Chondrocyte (in vitro differentiated cells): ENCODE measurements around the gene CNOT11. TPM values are rescaled to one million over a fixed set of nuclear protein-coding genes. Genes with fewer than 3 reads are reported as not detected.
"Not testable (repeated sequence)": the region's sequence is repeated elsewhere in the genome, so short reads cannot be mapped to it uniquely, and the experiment has no call there.

Experiments
- DNase-seq: peaks from one replicate; pipeline ENCODE4 v3.0.0; 2021; ENCODE audit warnings: mixed read lengths, low spot score
- H3K27ac Mint-ChIP-seq: one replicate; pipeline ENCODE4 v1.8.0; 2021; ENCODE audit warnings: mild to moderate bottlenecking, moderate library complexity, mixed read lengths; ENCODE audit not compliant: unreplicated experiment
- H3K27me3 Mint-ChIP-seq: 2 replicates; pipeline ENCODE4 v1.8.0; 2021; ENCODE audit warnings: low read depth, mixed read lengths
- H3K36me3 Mint-ChIP-seq: 2 replicates; pipeline ENCODE4 v1.8.0; 2021; ENCODE audit warnings: low read depth, mixed read lengths
- H3K4me1 Mint-ChIP-seq: 2 replicates; pipeline ENCODE4 v1.8.0; 2021; ENCODE audit warnings: low read depth, mild to moderate bottlenecking, mixed read lengths
- H3K4me3 Mint-ChIP-seq: one replicate; pipeline ENCODE4 v1.8.0; 2021; ENCODE audit warnings: mild to moderate bottlenecking, moderate library complexity, mixed read lengths; ENCODE audit not compliant: unreplicated experiment
- H3K9me3 Mint-ChIP-seq: 2 replicates; pipeline ENCODE4 v1.8.0; 2021; ENCODE audit warnings: low read depth, mixed read lengths
- CTCF ChIP-seq: fragments of 200-600 bp; sonication (generic); IDR thresholded peaks from 2 replicates; pipeline ENCODE4 v1.5.0; 2021; ENCODE audit warnings: antibody characterized with exemption, mild to moderate bottlenecking, moderate library complexity
- total RNA-seq: library from RNA; stranded (reverse); gene quantifications from 3 replicates; pipeline ENCODE4 v1.2.1, GENCODE V29; 2021

CNOT11 gene
- total RNA-seq, 1 donor from 2014 or later: 31.3 TPM

- Mint-ChIP-seq H3K4me3 (no peak overlapping the region), H3K27ac (no peak overlapping the region), H3K36me3 (no peaks in the 10 kb centered on the region), H3K4me1 (no peaks in the 10 kb centered on the region), H3K27me3 (peaks cover 1% of the 10 kb centered on the region), H3K9me3 (no peaks in the 10 kb centered on the region)
- no peak for DNase-seq
- TF ChIP-seq CTCF: no peak
These were observed 33.4 kb upstream of the CNOT11 start for GRCh38 chr2:101219246-101219645.

GRCh38 chr2:101220091-101220490, 32.6 kb upstream of the CNOT11 start:
- not testable (repeated sequence) for DNase-seq, H3K4me3 Mint-ChIP-seq, H3K9me3 Mint-ChIP-seq, H3K27me3 Mint-ChIP-seq, H3K36me3 Mint-ChIP-seq, H3K4me1 Mint-ChIP-seq, H3K27ac Mint-ChIP-seq

DNA sequence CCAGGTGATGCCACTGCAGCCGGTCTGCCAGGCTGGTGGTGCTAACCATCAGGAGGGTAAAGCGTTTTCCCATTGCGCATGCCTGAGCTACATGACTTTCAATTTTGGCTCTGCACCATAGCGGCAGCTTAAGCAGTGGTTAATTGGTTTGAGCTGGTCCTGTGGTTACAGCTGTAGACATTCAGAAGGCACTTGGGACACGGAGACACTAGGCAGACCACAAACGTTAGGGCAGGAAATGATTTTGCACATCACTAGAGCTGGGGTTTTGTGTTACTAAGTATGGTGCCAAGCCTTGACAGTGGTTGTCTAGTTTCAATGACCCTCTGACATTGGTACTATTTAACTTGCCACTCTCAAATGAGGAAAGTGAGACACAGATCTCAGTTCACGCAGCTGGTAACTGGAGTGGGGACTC, 28.9 kb upstream of the CNOT11 start:
- H3K9me3 Mint-ChIP-seq: no peaks in the 10 kb centered on the region

GRCh38 chr2:101230541-101231001, 22.1 kb upstream of the CNOT11 start:
- H3K27ac Mint-ChIP-seq: no peak overlapping the region
- no peaks in the 10 kb centered on the region for H3K9me3 Mint-ChIP-seq
- DNase-seq: no peak
- H3K36me3 Mint-ChIP-seq: peaks cover 2% of the 10 kb centered on the region
- no peaks in the 10 kb centered on the region for H3K27me3 Mint-ChIP-seq
- no peaks in the 10 kb centered on the region for H3K4me1 Mint-ChIP-seq
- TF ChIP-seq CTCF: no peak
- no peak overlapping the region for H3K4me3 Mint-ChIP-seq

More for the DNA sequence above, 28.9 kb upstream of the CNOT11 start:
- Mint-ChIP-seq H3K36me3 (no peaks in the 10 kb centered on the region), H3K4me1 (no peaks in the 10 kb centered on the region), H3K27me3 (no peaks in the 10 kb centered on the region), H3K27ac (no peak overlapping the region), H3K4me3 (no peak overlapping the region)
- no peak for TF ChIP-seq CTCF
- DNase-seq: no peak

GRCh38 chr2:101231240-101231639, 21.4 kb upstream of the CNOT11 start:
- Mint-ChIP-seq H3K27ac (no peak overlapping the region), H3K27me3 (no peaks in the 10 kb centered on the region), H3K9me3 (no peaks in the 10 kb centered on the region), H3K36me3 (peaks cover 2% of the 10 kb centered on the region), H3K4me3 (no peak overlapping the region), H3K4me1 (no peaks in the 10 kb centered on the region)
- TF ChIP-seq CTCF: no peak
- DNase-seq: no peak

DNA sequence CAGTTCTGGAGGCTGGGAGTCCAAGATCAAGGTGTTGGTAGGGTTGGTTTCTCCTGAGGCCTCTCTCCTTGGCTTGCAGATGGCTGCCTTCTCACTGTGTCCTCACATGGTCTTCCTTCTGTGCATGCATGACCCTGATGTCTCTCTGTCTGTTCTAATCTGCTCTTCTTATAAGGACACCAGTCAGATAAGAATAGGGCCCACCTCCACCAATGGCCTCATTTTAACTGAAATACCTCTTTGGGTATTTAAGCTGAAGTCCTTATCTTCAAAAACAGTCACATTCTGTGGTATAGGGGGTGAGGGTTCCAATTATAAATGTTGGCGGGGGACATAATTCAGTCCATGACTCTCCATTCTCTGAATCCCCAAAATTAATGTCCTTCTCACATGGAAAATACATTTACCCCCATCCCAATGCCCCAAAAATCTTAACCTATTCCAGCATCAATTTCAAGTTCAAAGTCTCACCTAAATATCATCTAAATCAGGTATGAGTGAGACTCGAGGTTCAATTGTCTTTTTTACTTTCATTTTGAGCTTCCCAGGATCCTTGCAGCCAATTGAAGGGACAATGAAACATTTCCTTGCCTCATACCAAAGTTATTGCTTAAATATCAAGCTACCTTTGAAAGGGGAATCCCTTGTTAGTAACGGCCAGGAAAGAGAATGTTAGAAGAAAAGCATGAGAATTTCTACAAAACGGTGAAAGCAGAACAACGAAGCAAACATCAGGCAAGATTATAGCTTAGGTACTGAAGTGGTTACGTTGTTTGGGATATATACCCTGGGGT, 20.6 kb upstream of the CNOT11 start:
- no peak for TF ChIP-seq CTCF
- H3K4me1 Mint-ChIP-seq: no peaks in the 10 kb centered on the region
- DNase-seq: no peak
- H3K27ac Mint-ChIP-seq: no peak overlapping the region
- no peaks in the 10 kb centered on the region for H3K27me3 Mint-ChIP-seq
- no peaks in the 10 kb centered on the region for H3K9me3 Mint-ChIP-seq
- H3K4me3 Mint-ChIP-seq: no peak overlapping the region
- H3K36me3 Mint-ChIP-seq: peaks cover 2% of the 10 kb centered on the region
